ENCODE data around the gene PEAK1.

GRCh38 chr15:77371850-77372563 is 47.9 kb downstream of the PEAK1 start:
- TF ChIP-seq CTCF (IDR thresholded peaks at IDR 0.05) (no peak), POLR2A (IDR thresholded peaks at IDR 0.05) (no peak), EP300 (IDR thresholded peaks at IDR 0.05) (no peak)
